Activated T-cell treated with anti-CD3 and anti-CD28 coated beads, Interleukin-2, amount 50 U/mL, for 4 hours (primary cell): Measurements from ENCODE around the gene SPP1. TPM values are rescaled to one million over a fixed set of nuclear protein-coding genes. Genes with fewer than 3 reads are reported as not detected.

Experiments used
- ATAC-seq, 2 donors: fragments of 200-7000 bp; cut with Tn5 transposase; one replicate each; pipeline ENCODE4 v1.10.0; 2021
- DNase-seq: peaks from one replicate; pipeline ENCODE4 v3.0.0-alpha.2; 2020
- H3K27me3 Mint-ChIP-seq: one replicate; pipeline ENCODE4 v1.8.0; 2021; ENCODE audit warnings: low read depth, mixed read lengths
- H3K36me3 Mint-ChIP-seq: one replicate; pipeline ENCODE4 v1.8.0; 2022; ENCODE audit warnings: mixed read lengths; ENCODE audit not compliant: insufficient read depth
- H3K4me1 Mint-ChIP-seq: one replicate; pipeline ENCODE4 v1.8.0; 2021; ENCODE audit warnings: low read depth, mixed read lengths
- H3K4me3 Mint-ChIP-seq: one replicate; pipeline ENCODE4 v1.8.0; 2021; ENCODE audit warnings: mild to moderate bottlenecking, moderate library complexity, mixed read lengths
- H3K9me3 Mint-ChIP-seq: one replicate; pipeline ENCODE4 v1.8.0; 2021; ENCODE audit warnings: mixed read lengths
- total RNA-seq, 3 donors: library from RNA; stranded (reverse); gene quantifications; one replicate each; pipeline ENCODE4 v1.2.1, GENCODE V29; 2021

The SPP1 gene
- total RNA-seq, 3 donors from 2014 or later: 0.63 to 0.87 (median 0.81) TPM

GRCh38 chr4:87943660-87944149, 31.8 kb upstream of the SPP1 start:
- H3K27me3 Mint-ChIP-seq: peaks cover 3% of the 10 kb centered on the region
- H3K36me3 Mint-ChIP-seq: no peaks in the 10 kb centered on the region
- DNase-seq (no peak), ATAC-seq (no peak)
- H3K4me3 Mint-ChIP-seq: no peak overlapping the region
- no peaks in the 10 kb centered on the region for H3K4me1 Mint-ChIP-seq
- no peaks in the 10 kb centered on the region for H3K9me3 Mint-ChIP-seq

GRCh38 chr4:87944967-87945366, 30.5 kb upstream of the SPP1 start:
- Mint-ChIP-seq H3K36me3 (no peaks in the 10 kb centered on the region), H3K9me3 (no peaks in the 10 kb centered on the region)
- DNase-seq: no peak

GRCh38 chr4:87946766-87947165, 28.7 kb upstream of the SPP1 start:
- ATAC-seq: no peak
- no peak overlapping the region for H3K4me3 Mint-ChIP-seq

More at GRCh38 chr4:87944967-87945366, 30.5 kb upstream of the SPP1 start:
- no peak for ATAC-seq
- no peaks in the 10 kb centered on the region for H3K4me1 Mint-ChIP-seq
- H3K4me3 Mint-ChIP-seq: no peak overlapping the region
- peaks cover 3% of the 10 kb centered on the region for H3K27me3 Mint-ChIP-seq

GRCh38 chr4:87947381-87948160, 27.9 kb upstream of the SPP1 start:
- H3K27me3 Mint-ChIP-seq: peaks cover 8% of the 10 kb centered on the region

More at GRCh38 chr4:87946766-87947165, 28.7 kb upstream of the SPP1 start:
- H3K4me1 Mint-ChIP-seq: no peaks in the 10 kb centered on the region
- H3K36me3 Mint-ChIP-seq: no peaks in the 10 kb centered on the region
- H3K9me3 Mint-ChIP-seq: no peaks in the 10 kb centered on the region
- H3K27me3 Mint-ChIP-seq: peaks cover 4% of the 10 kb centered on the region
- no peak for DNase-seq

GRCh38 chr4:87949961-87950360, 25.6 kb upstream of the SPP1 start:
- Mint-ChIP-seq H3K4me1 (no peaks in the 10 kb centered on the region), H3K36me3 (no peaks in the 10 kb centered on the region), H3K9me3 (no peaks in the 10 kb centered on the region), H3K27me3 (peaks cover 8% of the 10 kb centered on the region), H3K4me3 (no peak overlapping the region)
- DNase-seq (no peak), ATAC-seq (no peak)

More at GRCh38 chr4:87947381-87948160, 27.9 kb upstream of the SPP1 start:
- ATAC-seq (no peak), DNase-seq (no peak)
- Mint-ChIP-seq H3K4me3 (no peak overlapping the region), H3K4me1 (no peaks in the 10 kb centered on the region), H3K36me3 (no peaks in the 10 kb centered on the region), H3K9me3 (no peaks in the 10 kb centered on the region)

- no peak for ATAC-seq
- DNase-seq: no peak
- Mint-ChIP-seq H3K27me3 (peaks cover 8% of the 10 kb centered on the region), H3K9me3 (no peaks in the 10 kb centered on the region), H3K4me1 (no peaks in the 10 kb centered on the region), H3K36me3 (no peaks in the 10 kb centered on the region), H3K4me3 (no peak overlapping the region)
Observed at GRCh38 chr4:87950493-87950892, 25.0 kb upstream of the SPP1 start.

- no peak for DNase-seq
- Mint-ChIP-seq H3K36me3 (no peaks in the 10 kb centered on the region), H3K27me3 (peaks cover 8% of the 10 kb centered on the region), H3K9me3 (no peaks in the 10 kb centered on the region), H3K4me3 (no peak overlapping the region), H3K4me1 (no peaks in the 10 kb centered on the region)
- no peak for ATAC-seq
Observed at GRCh38 chr4:87950936-87951511, 24.5 kb upstream of the SPP1 start.

GRCh38 chr4:87953826-87954225, 21.7 kb upstream of the SPP1 start:
- no peak overlapping the region for H3K4me3 Mint-ChIP-seq
- H3K4me1 Mint-ChIP-seq: no peaks in the 10 kb centered on the region
- H3K9me3 Mint-ChIP-seq: no peaks in the 10 kb centered on the region
- ATAC-seq: no peak
- no peak for DNase-seq
- peaks cover 8% of the 10 kb centered on the region for H3K27me3 Mint-ChIP-seq
- H3K36me3 Mint-ChIP-seq: no peaks in the 10 kb centered on the region

GRCh38 chr4:87956501-87956900, 19.0 kb upstream of the SPP1 start:
- no peak for ATAC-seq
- Mint-ChIP-seq H3K4me1 (no peaks in the 10 kb centered on the region), H3K27me3 (peaks cover 5% of the 10 kb centered on the region), H3K9me3 (no peaks in the 10 kb centered on the region), H3K36me3 (no peaks in the 10 kb centered on the region), H3K4me3 (no peak overlapping the region)
- no peak for DNase-seq

- ATAC-seq (no peak), DNase-seq (no peak)
- Mint-ChIP-seq H3K27me3 (peaks cover 2% of the 10 kb centered on the region), H3K9me3 (no peaks in the 10 kb centered on the region), H3K4me1 (no peaks in the 10 kb centered on the region), H3K4me3 (no peak overlapping the region), H3K36me3 (no peaks in the 10 kb centered on the region)
Observed at GRCh38 chr4:87957061-87957460, 18.5 kb upstream of the SPP1 start.

GRCh38 chr4:87961993-87962392, 13.5 kb upstream of the SPP1 start:
- ATAC-seq: no peak
- H3K27me3 Mint-ChIP-seq: peaks cover 8% of the 10 kb centered on the region
- H3K4me3 Mint-ChIP-seq: no peak overlapping the region
- no peaks in the 10 kb centered on the region for H3K4me1 Mint-ChIP-seq
- no peak for DNase-seq
- H3K9me3 Mint-ChIP-seq: no peaks in the 10 kb centered on the region
- no peaks in the 10 kb centered on the region for H3K36me3 Mint-ChIP-seq

- Mint-ChIP-seq H3K4me3 (no peak overlapping the region), H3K27me3 (peaks cover 13% of the 10 kb centered on the region), H3K9me3 (no peaks in the 10 kb centered on the region), H3K36me3 (no peaks in the 10 kb centered on the region), H3K4me1 (no peaks in the 10 kb centered on the region)
- ATAC-seq (no peak), DNase-seq (no peak)
Observed at GRCh38 chr4:87962398-87963146, 12.9 kb upstream of the SPP1 start.

- peaks cover 26% of the 10 kb centered on the region for H3K27me3 Mint-ChIP-seq
Observed at GRCh38 chr4:87965501-87965975, 10.0 kb upstream of the SPP1 start.

GRCh38 chr4:87966095-87966496, 9.4 kb upstream of the SPP1 start:
- no peak for ATAC-seq
- peaks cover 28% of the 10 kb centered on the region for H3K27me3 Mint-ChIP-seq
- H3K4me1 Mint-ChIP-seq: no peaks in the 10 kb centered on the region
- no peak for DNase-seq
- no peak overlapping the region for H3K4me3 Mint-ChIP-seq
- no peaks in the 10 kb centered on the region for H3K9me3 Mint-ChIP-seq
- no peaks in the 10 kb centered on the region for H3K36me3 Mint-ChIP-seq

More at GRCh38 chr4:87965501-87965975, 10.0 kb upstream of the SPP1 start:
- Mint-ChIP-seq H3K4me1 (no peaks in the 10 kb centered on the region), H3K4me3 (no peak overlapping the region), H3K9me3 (no peaks in the 10 kb centered on the region), H3K36me3 (no peaks in the 10 kb centered on the region)
- no peak for ATAC-seq
- DNase-seq: no peak
